Measurements from ENCODE around the gene DHX58.

Gene DHX58

GRCh38 chr17:42079541-42079940 is 33.0 kb downstream of the DHX58 start:
- no peak for DNase-seq

DNA sequence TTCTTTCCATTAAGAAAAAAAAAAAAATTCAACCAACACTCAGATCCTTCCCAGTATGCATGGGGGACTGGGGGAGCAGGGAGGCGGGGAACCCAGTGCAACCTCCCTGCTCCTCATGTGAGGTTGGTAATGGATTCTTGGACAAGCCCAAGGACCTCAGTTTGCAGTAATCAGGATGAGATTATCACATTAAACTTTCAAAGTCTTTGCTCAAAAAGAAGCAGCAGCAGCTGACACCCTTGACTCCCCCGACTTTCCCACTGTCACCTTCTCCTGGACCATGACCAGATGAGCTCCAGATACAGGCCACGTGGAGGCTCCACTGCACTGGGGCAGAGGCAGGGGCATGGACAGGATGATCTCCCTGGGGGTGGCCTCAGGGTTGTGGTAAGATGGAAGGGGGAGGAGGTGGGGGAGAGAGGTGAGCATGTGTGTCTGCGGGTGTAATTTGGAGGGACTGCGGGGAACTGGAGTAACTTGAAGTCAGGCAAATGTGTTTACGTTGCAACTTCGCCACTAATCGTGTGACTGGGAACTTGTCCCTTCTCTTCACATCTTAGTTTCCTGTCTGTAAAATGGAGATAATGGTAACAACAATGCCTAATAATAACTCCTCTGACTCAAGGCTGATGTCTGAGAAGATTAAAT is 34.0 kb downstream of the DHX58 start:
- DNase-seq = no peak

DNA sequence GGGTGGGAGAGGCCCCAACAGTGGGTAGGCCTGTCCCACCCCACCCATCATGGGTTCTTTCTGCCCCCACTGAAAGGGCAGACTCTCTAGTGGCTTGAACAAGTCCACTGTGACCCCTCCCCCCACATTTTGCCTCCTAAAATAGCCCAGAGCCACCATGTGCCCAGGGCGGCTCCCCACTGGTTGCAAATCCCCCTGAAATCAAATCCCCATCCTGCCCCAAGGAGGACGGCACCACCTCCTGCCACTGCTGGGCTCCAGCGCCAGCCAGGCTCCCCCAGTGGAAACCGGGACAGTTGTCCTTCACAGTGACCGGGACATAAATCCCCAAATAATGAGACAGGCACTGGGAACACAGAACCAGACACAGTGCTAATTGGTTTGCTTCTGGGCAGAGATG is 34.8 kb downstream of the DHX58 start:
- DNase-seq = no peak

DNA sequence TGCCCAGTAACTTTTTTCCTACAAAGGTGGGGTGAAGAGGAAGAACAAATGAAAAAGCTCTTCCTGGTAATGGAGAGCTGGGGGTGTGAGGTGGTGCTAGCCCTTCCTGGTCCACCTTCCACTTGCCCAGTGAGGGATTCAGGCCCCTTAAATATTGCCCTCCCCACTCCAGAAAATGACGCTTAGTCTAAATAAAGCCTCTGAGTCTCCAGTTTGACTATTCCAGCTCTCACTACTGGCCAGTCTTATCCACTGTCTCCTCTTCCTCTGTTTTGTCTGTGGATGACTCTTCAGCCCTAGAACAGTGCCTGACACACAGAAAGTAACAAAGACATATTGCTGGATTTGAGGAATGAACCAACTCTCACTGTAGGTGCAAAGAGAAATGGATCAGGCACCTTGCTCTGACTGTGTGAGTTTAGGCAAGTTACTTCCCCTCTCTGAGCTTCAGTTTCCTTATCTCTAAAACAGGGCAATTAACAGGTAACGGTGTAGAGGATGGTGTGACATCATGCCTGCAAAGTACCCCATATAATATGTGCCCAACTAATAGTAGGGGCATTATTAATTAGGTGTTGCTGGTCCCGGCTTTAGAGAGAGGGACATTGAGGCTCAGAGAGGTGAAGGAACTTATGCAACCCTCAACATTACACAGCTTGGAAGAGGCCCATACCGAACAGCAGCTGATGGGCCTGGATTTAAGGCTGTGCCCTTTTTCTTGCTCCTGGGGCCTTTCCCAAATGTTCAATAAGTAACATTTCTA is 35.5 kb downstream of the DHX58 start:
- no peak for DNase-seq

GRCh38 chr17:42075789-42076188 is 36.7 kb downstream of the DHX58 start:
- no peak for DNase-seq

DNA sequence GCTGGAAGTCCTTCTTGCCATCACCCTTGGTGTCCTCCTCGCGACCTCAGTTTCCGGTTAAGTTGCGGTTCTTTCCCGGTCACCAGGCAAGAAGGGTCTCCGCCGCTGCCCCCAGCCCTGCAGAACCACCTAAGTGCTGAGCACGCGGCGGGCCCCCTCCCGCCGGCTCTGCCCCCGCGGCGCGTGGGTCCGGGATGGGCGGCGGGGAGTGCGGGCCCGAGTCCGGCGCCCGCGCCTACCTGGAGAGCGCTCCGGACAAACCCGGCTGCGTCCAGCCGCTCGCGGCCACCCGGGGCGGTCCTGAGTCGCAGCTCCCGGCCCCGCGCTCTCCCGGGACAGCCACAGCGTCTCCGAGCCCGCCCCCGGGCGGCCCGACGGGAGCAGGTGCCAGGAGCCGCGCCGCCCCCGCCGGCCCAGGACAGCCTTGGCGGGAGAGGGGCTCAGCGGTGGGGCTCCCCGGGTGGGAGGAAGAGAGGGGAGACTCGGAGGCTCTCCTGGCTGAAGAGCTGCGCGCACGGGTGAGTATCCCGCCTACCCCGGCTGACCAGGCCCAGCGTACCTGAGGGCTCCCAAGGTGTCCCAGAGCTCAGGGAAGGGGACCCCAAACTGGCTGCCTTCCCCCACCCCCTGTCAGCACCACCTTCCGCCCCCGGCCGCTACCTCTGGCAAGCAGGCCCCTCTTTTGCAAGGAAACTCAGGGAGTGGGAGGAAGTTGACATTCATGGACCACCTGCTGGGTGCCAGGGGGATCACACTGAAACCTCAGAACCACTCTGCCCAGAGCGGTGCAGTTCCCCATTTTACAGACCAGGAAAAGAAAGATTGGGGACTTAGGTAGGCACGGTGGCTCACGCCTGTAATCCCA is 40.0 kb downstream of the DHX58 start:
- DNase-seq = no peak

DNA sequence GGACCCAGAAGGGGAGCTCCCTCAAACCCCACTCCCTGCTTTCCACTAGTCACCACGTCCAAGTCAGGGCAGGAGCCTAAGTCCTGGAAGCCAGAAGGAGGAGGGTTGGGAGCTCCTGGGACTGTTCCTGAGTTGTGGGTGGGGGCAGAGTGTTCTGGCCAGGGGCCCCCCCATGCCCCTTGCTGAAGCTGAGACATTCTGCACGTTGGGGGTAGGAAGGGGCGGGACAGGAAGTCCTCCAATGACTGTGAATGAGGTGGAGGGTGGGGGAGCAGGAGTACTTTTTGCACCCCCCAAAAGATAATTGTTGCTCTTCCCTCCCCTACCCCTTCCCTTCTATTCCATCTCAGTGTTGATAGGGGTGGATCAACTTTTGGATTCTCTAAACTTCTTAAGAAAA is 40.7 kb downstream of the DHX58 start:
- DNase-seq = no peak

- DNase-seq = no peak
These were observed 43.5 kb downstream of the DHX58 start for GRCh38 chr17:42068979-42069378.

DNA sequence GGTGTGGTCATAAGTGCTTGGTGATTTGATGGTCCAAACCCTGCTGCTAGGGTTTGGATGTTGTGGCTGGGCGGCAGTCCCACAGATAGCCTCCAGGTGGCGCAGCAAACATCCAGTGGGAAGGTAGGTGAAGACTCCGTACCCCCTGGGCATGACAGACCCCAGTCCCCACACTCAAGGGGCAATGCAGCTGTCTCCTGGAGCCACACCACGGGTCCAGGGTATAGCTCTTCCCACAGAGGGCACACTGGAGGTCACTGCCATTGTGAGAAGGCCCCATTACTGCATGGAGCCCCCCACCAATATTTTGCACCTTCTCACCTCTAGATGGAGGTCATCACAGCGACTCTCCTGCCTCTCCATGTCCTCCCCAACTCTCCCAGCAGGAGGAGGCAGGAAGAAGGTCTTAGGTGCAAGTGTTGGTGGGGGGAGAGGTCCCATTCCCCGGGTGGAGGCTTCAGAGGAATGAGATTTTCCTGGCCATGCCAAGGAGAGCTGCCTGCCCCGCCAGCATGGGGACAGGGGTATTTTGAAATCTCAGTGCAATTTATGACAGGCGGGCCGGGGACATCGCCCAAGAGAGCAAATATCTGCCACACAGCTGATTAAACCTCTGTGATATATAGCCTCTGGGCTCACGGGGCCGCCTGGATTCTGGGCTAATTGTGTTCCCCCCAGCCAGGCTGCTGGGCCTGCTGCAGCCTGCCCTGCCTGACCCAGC is 45.0 kb downstream of the DHX58 start:
- peak in 1 of 2 donors; percentile 31 for DNase-seq

- DNase-seq = no peak
These were observed 47.3 kb downstream of the DHX58 start for GRCh38 chr17:42065201-42065600.

DNA sequence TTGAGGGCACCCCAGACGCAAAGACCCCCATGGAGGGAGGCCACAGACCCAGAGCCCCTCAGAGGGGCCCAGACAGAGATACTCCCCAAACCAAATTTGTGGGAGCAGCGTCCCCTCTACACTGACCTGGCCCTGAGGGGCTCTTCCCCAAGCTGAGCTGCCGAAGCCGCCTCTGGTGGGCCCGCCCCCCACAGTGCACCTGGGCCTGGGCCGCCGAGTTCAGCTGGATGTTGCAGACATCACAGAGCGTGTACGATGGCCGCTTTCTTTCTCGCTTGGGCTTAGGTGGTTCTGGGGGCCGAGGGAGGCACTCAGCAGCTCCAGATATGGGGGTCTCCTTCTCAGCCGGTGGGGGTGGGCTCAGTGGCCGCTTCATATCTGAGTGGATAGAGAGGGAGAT is 49.8 kb downstream of the DHX58 start:
- DNase-seq = no peak

DNA sequence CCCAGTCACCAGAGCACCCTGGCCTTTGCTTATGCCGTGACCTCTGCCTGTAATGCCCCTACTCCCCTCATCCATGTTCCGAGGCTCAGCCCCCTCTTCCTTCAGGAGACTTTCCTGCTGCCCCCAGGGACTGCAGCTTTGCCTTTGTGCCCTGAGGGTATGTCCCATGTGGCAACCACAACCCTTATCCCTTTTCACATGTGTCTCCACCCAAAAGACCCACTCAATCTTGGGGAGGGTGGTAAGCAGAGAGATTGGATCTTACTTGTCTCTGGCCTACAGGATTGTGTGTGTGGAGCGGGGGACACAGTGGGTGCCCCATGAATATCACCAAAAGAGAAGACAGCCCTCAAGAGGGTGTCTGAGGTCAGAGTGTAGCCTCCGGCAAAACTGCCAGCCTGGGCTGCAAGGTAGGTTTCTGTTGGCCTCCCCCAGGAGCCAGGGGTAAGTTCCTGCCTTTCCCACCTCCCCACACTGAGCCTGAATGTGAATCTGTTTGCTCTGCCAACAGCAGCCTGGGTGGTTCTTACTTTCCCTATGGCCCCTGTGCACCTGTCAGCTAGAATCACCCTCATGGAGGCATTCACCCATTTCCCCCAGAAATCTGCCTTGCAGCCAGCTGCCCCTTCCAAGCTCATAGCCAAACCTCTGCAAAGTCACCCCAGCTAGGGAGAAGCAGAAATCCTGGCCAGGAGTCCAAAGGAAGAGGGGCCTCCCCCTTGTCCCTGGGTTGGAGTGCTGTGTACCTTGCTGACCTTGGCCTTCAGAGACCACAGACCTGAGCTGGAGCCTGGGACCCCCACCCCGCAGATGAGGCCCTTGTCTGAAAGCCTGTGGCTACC is 50.6 kb downstream of the DHX58 start:
- DNase-seq = no peak

- no peak for DNase-seq
These were observed 52.3 kb downstream of the DHX58 start for GRCh38 chr17:42060231-42060630.

DNA sequence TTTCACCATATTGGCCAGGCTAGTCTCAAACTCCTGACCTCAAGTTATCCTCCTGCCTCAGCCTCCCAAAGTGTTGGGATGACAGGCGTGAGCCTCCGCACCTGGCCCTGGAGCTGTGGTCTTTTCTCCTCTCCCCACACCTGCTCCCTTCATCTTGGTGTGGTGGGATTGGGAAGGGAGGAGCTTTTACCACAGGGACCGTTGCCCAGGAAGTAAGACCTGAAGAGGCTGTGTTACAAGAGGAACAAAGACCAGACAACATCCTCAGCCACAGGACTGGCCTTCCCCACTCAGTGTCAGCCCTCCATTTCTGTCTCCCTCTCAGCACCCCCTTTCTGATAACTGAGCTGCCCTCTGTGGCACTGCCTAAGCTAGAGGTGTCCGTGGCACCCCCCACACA is 52.7 kb downstream of the DHX58 start:
- DNase-seq = no peak

DNA sequence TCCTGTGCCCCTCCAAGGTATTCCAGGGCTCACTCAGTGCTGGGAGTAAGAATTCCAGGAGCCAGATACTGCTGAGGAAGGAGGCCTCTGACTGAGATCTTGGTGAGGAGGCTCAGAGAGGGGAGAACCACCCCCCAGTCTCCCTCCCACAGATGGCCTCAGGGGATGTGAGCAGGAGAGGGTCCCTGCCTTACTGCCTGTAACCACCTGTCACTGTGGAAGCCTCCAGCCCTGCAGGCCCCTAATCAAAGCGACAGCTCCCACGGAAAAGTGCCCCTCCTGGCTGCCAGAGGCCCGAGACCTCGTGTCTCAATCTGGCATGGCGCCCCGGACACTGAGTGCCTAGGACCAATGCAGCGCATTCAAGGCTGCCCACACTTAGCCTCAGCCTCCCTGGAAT is 54.5 kb downstream of the DHX58 start:
- DNase-seq = no peak

- DNase-seq = no peak
These were observed 55.9 kb downstream of the DHX58 start for GRCh38 chr17:42056635-42057034.

GRCh38 chr17:42055496-42055895 is 57.0 kb downstream of the DHX58 start:
- no peak for DNase-seq

DNA sequence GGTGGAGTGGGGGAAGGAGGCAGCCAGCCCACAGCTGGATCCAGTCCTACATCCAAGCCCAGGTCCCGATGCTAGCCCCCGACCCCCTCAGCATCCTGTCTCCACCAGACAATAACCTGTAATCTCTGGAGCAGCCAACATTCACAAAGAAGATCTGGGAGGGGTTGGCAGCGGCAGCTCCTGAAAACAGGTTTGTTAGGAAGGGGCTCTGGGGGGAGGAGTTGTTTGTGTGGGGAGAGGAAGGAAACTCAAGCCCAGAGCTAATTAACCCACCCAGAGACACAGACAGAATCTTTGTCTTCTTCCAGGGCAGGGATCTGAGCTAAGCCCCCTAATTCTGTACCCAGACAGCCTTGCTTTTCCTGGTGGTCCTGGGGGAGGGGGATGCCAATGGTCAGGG is 57.5 kb downstream of the DHX58 start:
- no peak for DNase-seq

- DNase-seq = no peak
These were observed 58.6 kb downstream of the DHX58 start for GRCh38 chr17:42053731-42054500.

GRCh38 chr17:42052346-42052877 is 60.1 kb downstream of the DHX58 start:
- no peak for DNase-seq

GRCh38 chr17:42051645-42052044 is 60.9 kb downstream of the DHX58 start:
- no peak for DNase-seq

Measured in hippocampal formation (tissue), 2 donors.